Epithelial cell of esophagus (primary cell): ENCODE data around the gene USHBP1.

Experiments used
- DNase-seq: peaks from one replicate; pipeline ENCODE4 v3.0.0; 2010; ENCODE audit warnings: low read depth
- H3K4me3 ChIP-seq: 2 replicates; pipeline ENCODE4 v1.5.1; 2011; ENCODE audit warnings: mild to moderate bottlenecking, low read length, control low read depth
- CTCF ChIP-seq: IDR thresholded peaks from 2 replicates; pipeline ENCODE4 v1.5.1; 2011; ENCODE audit warnings: low read depth, mild to moderate bottlenecking, low read length, control low read depth, inconsistent platforms; ENCODE audit not compliant: insufficient read depth; ENCODE audit errors: missing control alignments

The USHBP1 gene

DNA sequence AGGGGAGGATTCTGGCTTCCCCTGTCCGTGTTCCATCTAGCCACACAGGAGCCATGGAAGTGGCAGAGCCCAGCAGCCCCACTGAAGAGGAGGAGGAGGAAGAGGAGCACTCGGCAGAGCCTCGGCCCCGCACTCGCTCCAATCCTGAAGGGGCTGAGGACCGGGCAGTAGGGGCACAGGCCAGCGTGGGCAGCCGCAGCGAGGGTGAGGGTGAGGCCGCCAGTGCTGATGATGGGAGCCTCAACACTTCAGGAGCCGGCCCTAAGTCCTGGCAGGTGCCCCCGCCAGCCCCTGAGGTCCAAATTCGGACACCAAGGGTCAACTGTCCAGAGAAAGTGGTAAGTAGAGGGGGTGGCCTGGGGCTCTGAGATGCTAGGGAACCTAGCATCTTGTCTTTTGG lies 4.2 kb upstream of the USHBP1 start:
- no peak for DNase-seq
- no peak overlapping the region for H3K4me3 ChIP-seq
- TF ChIP-seq CTCF: no peak

GRCh38 chr19:17266975-17267788 lies 2.6 kb upstream of the USHBP1 start, which contains the start of gene BABAM1:
Gene BABAM1 (plus strand): TSS chr19:17267443. CDS start chr19:17268807, 1,364 bp downstream.
- peak; percentile 1 for TF ChIP-seq CTCF
- peak within 1 kb of the TSS; percentile 99 for H3K4me3 ChIP-seq
- peak; percentile 99 for DNase-seq

GRCh38 chr19:17266589-17266974 lies 2.0 kb upstream of the USHBP1 start:
- no peak for TF ChIP-seq CTCF
- no peak overlapping the region for H3K4me3 ChIP-seq
- no peak for DNase-seq

GRCh38 chr19:17266026-17266425 lies 1.5 kb upstream of the USHBP1 start:
- H3K4me3 ChIP-seq: no peak overlapping the region
- no peak for TF ChIP-seq CTCF
- no peak for DNase-seq

DNA sequence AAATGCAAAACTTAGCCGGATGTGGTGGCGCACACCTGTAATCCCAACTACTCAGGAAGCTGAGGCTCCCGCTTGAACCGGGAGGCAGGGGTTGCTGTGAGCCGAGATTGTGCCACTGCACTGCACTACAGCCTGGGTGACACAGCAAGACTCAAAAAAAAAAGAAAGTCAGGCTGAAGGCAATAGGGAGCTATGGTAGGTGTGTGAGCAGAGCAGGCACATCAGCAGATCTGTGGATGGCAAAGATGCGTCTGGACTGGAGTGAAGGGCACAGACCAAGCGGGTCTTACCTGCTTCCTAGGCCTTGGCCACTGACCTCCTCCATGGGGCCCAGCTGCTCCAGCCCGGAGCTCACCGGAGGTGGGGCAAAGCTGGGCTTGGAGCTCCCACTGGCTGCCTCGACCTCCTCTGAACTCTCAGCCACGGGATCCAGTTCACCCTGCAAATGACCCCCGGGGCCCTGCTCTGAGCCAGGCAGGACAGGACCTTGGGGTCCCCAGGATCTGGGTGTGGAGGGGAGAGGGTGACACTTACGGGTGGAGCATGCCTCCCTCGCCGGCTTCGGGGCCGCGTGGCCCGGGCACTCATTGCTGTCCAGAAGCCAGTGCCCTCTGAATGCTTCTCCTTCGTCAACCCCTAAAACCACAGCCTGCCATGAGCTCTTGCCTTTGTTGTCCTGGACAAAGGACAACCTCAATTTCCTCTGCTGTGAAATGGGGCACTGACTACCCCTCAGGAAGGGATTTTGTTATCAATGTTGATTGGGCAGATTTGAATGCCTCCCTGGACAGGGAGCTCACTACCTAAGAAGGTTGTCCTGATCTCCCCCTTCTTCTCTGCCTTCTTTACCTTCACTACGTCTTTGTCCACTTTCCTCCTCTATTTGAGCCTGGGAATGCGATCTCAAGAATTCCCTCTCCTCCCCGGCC lies 569 bp downstream of the USHBP1 start:
- DNase-seq: no peak
- H3K4me3 ChIP-seq: no peak overlapping the region
- no peak for TF ChIP-seq CTCF

- no peak for TF ChIP-seq CTCF
- no peak overlapping the region for H3K4me3 ChIP-seq
- DNase-seq: no peak
Measured at GRCh38 chr19:17262557-17262956, 2.0 kb downstream of the USHBP1 start.
